GM21390 (cell line): Measurements from ENCODE around the gene DOK4.
"Not testable (repeated sequence)": the region's sequence is repeated elsewhere in the genome, so short reads cannot be mapped to it uniquely, and the experiment has no call there.

Experiments used
- ATAC-seq: cut with Tn5 transposase; IDR thresholded peaks from one replicate; pipeline ENCODE4 v1.9.1; 2021; ENCODE audit not compliant: unreplicated experiment

DOK4 gene

DNA sequence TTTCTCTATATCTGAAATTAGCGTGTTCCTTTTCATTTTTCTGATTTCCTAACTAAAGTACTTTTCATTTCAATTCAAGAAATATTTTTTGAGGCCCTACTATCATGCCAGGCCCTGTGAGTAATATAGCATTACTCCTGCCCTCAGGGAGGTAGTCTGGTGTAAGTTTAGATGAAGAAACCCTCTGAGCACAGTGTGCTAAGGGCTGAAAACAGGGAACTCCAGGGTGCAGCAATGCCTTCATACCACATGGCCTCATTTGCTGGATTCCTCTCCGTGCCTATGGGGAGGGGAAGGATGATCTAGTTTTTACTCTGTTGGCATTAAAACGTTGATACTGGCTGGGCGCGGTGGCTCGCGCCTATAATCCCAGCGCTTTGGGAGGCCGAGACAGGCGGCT, 34.3 kb downstream of the DOK4 start:
- no peak for ATAC-seq

GRCh38 chr16:57447186-57447962, 38.9 kb downstream of the DOK4 start, which contains the start of the genes CIAPIN1 and COQ9:
Gene CIAPIN1, minus strand, starts transcription at chr16:57447385. Its CDS starts 6,457 bp downstream, at chr16:57440928.
Gene COQ9, plus strand, starts transcription at chr16:57447479. Its CDS starts 27 bp downstream, at chr16:57447506.
- peak; percentile 98 for ATAC-seq

DNA sequence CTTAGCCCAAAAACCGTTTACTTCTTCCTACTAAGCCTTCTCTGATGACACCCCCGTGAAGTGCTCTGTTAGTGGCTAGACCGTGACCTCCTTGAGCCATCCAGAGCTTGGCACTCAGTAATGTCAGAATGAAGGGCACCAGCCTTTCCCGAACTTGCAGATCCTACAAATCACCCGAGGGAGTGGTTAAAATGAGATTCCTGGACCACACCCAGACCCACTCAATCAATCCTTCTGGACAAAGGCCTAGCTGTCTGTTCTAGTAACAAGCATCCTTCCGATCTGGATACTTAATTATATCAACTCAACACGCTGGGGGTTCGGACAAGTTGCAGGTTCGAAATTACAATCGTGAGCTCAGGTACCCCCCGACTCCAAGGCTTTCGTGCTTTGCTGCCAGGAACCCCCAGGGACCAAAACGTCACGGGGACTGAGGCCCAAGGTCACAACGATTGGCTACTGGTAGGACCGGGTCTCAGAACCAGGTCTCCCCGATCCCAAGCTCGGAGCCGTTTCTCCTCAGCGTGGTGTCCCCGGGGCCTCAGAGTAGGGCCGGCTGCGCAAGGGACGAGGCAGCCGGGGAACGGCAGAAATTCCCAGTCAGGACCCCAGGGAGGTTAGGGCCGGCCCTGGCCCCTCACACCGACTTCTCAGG, 39.6 kb downstream of the DOK4 start:
- peak; percentile 28 for ATAC-seq

DNA sequence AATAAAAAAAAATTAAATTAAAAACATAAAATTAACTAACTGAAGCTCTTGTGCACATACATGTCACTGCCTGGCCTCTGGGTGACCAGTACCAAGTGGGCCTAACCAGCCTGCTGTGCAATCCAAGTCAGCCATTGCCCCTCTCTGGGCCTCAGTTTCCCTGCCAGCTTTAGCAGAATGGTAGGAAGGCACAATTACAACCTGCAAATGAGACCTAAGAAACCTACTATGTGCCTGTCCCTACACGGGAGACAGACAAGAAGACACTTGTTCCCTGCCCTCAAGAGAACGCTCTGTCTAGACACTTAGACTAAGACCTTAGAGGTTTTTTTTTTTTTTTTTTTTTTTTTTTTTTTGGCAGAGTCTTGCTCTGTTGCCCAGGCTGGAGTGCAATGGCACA, 40.8 kb downstream of the DOK4 start:
- no peak for ATAC-seq

GRCh38 chr16:57444711-57445110, 41.6 kb downstream of the DOK4 start:
- no peak for ATAC-seq

GRCh38 chr16:57440551-57440950, 45.7 kb downstream of the DOK4 start:
- not testable (repeated sequence) for ATAC-seq

DNA sequence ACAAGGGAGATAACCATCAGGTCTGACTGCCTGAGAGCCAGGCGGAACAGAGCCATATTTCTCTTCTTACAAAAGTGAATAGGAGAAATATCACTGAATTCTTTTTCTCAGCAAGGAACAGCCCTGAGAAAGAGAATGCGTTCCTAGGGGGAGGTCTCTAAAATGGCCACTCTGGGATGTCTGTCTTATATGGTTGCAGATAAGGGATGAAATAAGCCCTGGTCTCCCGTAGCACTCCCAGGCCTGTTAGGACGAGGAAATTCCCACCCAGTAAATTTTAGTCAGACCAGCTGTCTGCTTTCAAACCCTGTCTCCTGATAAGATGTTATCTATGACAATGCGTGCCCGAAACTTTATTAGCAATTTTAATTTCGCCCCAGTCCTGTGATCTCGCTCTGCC, 46.3 kb downstream of the DOK4 start:
- ATAC-seq, result not testable (repeated sequence)

- no peak for ATAC-seq
Measured at GRCh38 chr16:57435838-57436237, 50.5 kb downstream of the DOK4 start.

DNA sequence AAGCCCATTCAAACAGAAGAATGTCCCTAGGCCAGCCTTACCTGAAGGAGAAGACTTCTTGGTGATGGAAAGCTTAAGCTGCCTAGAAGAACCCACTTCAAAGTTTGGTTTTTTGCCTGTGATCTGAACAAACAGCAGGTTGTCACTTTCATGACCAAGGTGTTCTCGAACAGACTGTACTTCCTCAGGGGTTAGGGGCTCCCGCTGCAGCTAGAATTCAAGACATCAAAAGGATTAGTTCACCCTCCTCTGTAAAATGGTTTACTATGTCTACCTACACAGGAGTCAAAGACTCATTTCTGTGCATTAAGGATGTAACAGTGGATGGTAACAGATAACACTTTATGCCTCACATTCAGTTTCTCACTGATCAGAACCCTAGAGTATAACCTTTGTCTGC, 52.3 kb downstream of the DOK4 start:
- ATAC-seq, result no peak

- no peak for ATAC-seq
Measured at GRCh38 chr16:57432989-57433388, 53.3 kb downstream of the DOK4 start.

GRCh38 chr16:57432505-57432904, 53.8 kb downstream of the DOK4 start:
- ATAC-seq, result no peak

- no peak for ATAC-seq
Measured at GRCh38 chr16:57430955-57431354, 55.3 kb downstream of the DOK4 start.

GRCh38 chr16:57427824-57428223, 58.5 kb downstream of the DOK4 start:
- no peak for ATAC-seq

DNA sequence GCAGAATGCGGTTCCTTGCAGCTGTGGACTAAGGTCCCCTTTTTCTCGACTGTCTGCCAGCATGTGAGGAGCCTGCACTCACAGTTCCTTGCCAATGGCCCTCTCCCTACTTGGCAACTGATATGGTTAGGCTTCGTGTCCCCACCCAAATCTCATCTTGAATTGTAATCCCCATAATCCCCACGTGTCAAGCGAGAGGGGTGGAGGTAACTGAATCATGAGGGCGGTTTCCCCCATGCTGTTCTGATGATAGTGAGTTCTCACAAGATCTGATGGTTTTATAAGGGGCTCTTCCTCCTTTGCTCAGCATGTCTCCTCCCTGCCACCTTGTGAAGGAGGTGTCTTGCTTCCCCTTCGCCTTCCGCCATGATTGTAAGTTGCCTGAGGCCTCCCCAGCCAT, 59.0 kb downstream of the DOK4 start:
- no peak for ATAC-seq

- ATAC-seq, result no peak
Measured at GRCh38 chr16:57426356-57426755, 59.9 kb downstream of the DOK4 start.

DNA sequence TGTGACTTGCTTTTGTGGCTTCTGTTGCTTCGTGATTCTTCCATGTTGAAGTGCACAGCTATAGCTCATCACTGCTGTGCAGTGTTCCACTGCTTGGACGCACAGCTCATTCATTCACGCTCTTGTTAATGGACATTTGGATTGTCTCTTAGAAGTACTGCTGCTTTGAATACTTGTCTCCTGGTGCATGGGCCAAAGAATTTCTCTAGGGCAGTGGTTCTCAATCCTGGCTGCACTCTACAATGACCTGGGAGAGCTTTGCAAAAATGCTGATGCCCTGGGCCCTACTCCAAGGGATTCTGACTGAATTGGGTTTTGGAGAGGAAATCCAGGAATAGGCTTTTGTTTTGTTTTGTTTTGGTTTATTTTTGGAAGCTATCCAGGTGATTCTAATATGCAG, 61.7 kb downstream of the DOK4 start:
- ATAC-seq, result no peak

DNA sequence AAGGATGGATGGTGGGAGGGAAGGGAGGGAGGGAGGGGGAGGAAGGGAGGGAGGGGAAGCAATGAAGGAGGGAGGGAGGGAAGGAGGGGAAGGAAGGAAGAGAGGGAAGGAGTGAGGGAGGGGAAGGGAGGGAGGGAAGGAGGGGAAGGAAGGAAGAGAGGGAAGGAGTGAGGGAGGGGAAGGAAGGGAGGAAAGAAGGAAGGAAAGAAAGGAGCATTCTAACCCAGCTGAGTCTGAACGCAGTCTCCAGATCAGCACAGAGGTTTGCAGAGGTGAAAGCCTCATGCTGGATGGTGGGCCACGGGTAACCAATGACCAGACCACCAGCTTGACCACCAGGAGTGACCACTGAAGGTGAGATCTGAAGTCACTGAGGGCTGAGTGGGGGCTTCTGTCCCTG, 63.1 kb downstream of the DOK4 start:
- ATAC-seq, result no peak

- ATAC-seq, result no peak
Measured at GRCh38 chr16:57422026-57422944, 64.0 kb downstream of the DOK4 start.
